Psoas muscle (tissue), 8 donors: Measurements from ENCODE around the gene TM9SF4. TPM values are rescaled to one million over a fixed set of nuclear protein-coding genes. Genes with fewer than 3 reads are reported as not detected.

ENCODE experiments used
- ATAC-seq, 4 donors: fragments of 200-7000 bp; cut with Tn5 transposase; one replicate each; pipeline ENCODE4 v1.9.1; 2020; ENCODE audit warnings: moderate library complexity in 3 of 4, mild to moderate bottlenecking in 2 of 4
- DNase-seq, 2 donors: peaks; one replicate each; pipeline ENCODE4 v3.0.0-alpha.2; 2020
- H3K27ac ChIP-seq: fragments of 200-600 bp; one replicate; pipeline ENCODE4 v1.8.0; 2022
- H3K27me3 ChIP-seq, 3 donors: fragments of 200-600 bp in 1 of 3; one replicate each; pipeline versions ENCODE4 v1.6.1 to v1.8.0; 2013 to 2022; ENCODE audit warnings: low read length in 2 of 3, mild to moderate bottlenecking in 2 of 3, moderate library complexity in 1 of 3; ENCODE audit not compliant: insufficient read depth in 3 of 3
- H3K36me3 ChIP-seq, 2 donors: fragments of 200-600 bp in 1 of 2; one replicate each; pipeline versions ENCODE4 v1.6.1 to v1.8.0; 2013 to 2022; ENCODE audit warnings: low read depth in 1 of 2, mild to moderate bottlenecking in 1 of 2, moderate library complexity in 1 of 2; ENCODE audit not compliant: insufficient read depth in 1 of 2
- H3K4me1 ChIP-seq: fragments of 200-600 bp; one replicate; pipeline ENCODE4 v1.8.0; 2022
- H3K4me3 ChIP-seq: fragments of 200-600 bp; one replicate; pipeline ENCODE4 v1.8.0; 2022; ENCODE audit warnings: mild to moderate bottlenecking
- H3K9me3 ChIP-seq: fragments of 200-600 bp; one replicate; pipeline ENCODE4 v1.8.0; 2022
- CTCF ChIP-seq: fragments of 200-600 bp; IDR thresholded peaks from one replicate; pipeline ENCODE4 v1.8.0; 2022; ENCODE audit warnings: antibody characterized with exemption
- WGBS, 3 donors: extraction: QIAGEN DNeasy Blood & Tissue Kit; methylation state at CpG; one replicate each; pipeline versions ENCODE4 v1.1.6 to v1.1.7; 2013; 5-methylcytosine and 5-hydroxymethylcytosine counted together
- intact Hi-C, 2 donors: fragments of 100-400 bp; cut with DNase I; formaldehyde crosslinking; loops; one replicate each; pipeline versions ENCODE4 v1.11.0 to v1.14.2; 2022
- polyA plus RNA-seq, 3 donors: library from polyadenylated mRNA; stranded (reverse); fragments of 200-250 nt; gene quantifications; one replicate each; pipeline ENCODE4 v1.2.3, GENCODE V29; 2013
- total RNA-seq, 4 donors: library from RNA; stranded (reverse); fragmentation: NEBNext Ultra II Directional in 2 of 4; extraction: Animal tissue kit (Norgen Biotek cat#: 25700) in 2 of 4; gene quantifications; one replicate each; pipeline versions ENCODE4 v1.2.1 to v1.2.4, GENCODE V29; 2021 to 2023
- donor health status: healthy with polysubstance abuse.
- donor health status: DM: no; HTN: no; CAD: no; lungs with moderate emphysema.
- donor health status: Bipolar disorder and iron deficiency.
- donor health status: healthy.
- donor health status: DM: yes; HTN: yes; CAD: no.
- donor health status: DM: no; HTN: no; CAD: no.
- donor health status: DM: no; HTN: no; CAD: no.
- donor health status: DM: yes; HTN: yes; CAD: no.

The TM9SF4 gene
- total and polyA plus RNA-seq, 7 donors = 14.0 to 28.0 (median 25.7) TPM

GRCh38 chr20:32138921-32139320 is 29.4 kb downstream of the TM9SF4 start:
- no peak overlapping the region for H3K4me3 ChIP-seq
- intact Hi-C loops = loop anchor here in 1 of 2 donors (2.0 kb wide), 1 partner anchor 40 kb away; no protein-coding TSS in a partner anchor
- H3K4me1 ChIP-seq = no peaks in the 10 kb centered on the region
- no peak for DNase-seq
- TF ChIP-seq CTCF = no peak
- H3K36me3 ChIP-seq = peaks cover 7 to 99% of the 10 kb centered on the region in 2 donors
- H3K9me3 ChIP-seq = no peaks in the 10 kb centered on the region
- H3K27ac ChIP-seq = no peak overlapping the region
- no peaks in the 10 kb centered on the region for H3K27me3 ChIP-seq
- 91 to 99% (median 97%) methylated on average over 8 of the region's 8 CpGs for WGBS, 3 donors
- ATAC-seq = no peak

GRCh38 chr20:32139947-32140346 is 30.4 kb downstream of the TM9SF4 start:
- no peaks in the 10 kb centered on the region for H3K9me3 ChIP-seq
- no peak overlapping the region for H3K27ac ChIP-seq
- H3K4me3 ChIP-seq = no peak overlapping the region
- no peak for DNase-seq
- WGBS, 3 donors = 87 to 88% (median 88%) methylated on average over 3 of the region's 3 CpGs
- H3K4me1 ChIP-seq = no peaks in the 10 kb centered on the region
- no peak for ATAC-seq
- TF ChIP-seq CTCF = no peak
- H3K36me3 ChIP-seq = peaks cover 7 to 99% of the 10 kb centered on the region in 2 donors
- intact Hi-C loops = loop anchor here in 1 of 2 donors (2.0 kb wide), 1 partner anchor 39 kb away; no protein-coding TSS in a partner anchor
- no peaks in the 10 kb centered on the region for H3K27me3 ChIP-seq

GRCh38 chr20:32140603-32141002 is 31.1 kb downstream of the TM9SF4 start:
- ATAC-seq (no peak), DNase-seq (no peak)
- no peak for TF ChIP-seq CTCF
- Histone ChIP-seq H3K36me3 (peaks cover 7 to 99% of the 10 kb centered on the region in 2 donors), H3K9me3 (no peaks in the 10 kb centered on the region), H3K27me3 (no peaks in the 10 kb centered on the region), H3K4me3 (no peak overlapping the region), H3K27ac (no peak overlapping the region), H3K4me1 (no peaks in the 10 kb centered on the region)
- WGBS, 3 donors = 74 to 100% (median 96%) methylated on average over 4 of the region's 4 CpGs
- intact Hi-C loops = no loop called here

GRCh38 chr20:32141465-32141980 is 32.0 kb downstream of the TM9SF4 start:
- intact Hi-C loops = no loop called here
- Histone ChIP-seq H3K4me1 (no peaks in the 10 kb centered on the region), H3K27ac (no peak overlapping the region), H3K36me3 (peaks cover 7 to 99% of the 10 kb centered on the region in 2 donors), H3K27me3 (no peaks in the 10 kb centered on the region), H3K4me3 (no peak overlapping the region), H3K9me3 (no peaks in the 10 kb centered on the region)
- 92 to 95% (median 93%) methylated on average over 21 of the region's 21 CpGs for WGBS, 3 donors
- no peak for DNase-seq
- no peak for TF ChIP-seq CTCF
- ATAC-seq = no peak

- TF ChIP-seq CTCF = no peak
- intact Hi-C loops = no loop called here
- WGBS, 3 donors = 84 to 90% (median 90%) methylated on average over 5 of the region's 5 CpGs
- no peak overlapping the region for H3K4me3 ChIP-seq
- H3K27ac ChIP-seq = no peak overlapping the region
- ATAC-seq (no peak), DNase-seq (no peak)
- H3K4me1 ChIP-seq = no peaks in the 10 kb centered on the region
- H3K27me3 ChIP-seq = no peaks in the 10 kb centered on the region
- H3K36me3 ChIP-seq = peaks cover 7 to 99% of the 10 kb centered on the region in 2 donors
- H3K9me3 ChIP-seq = no peaks in the 10 kb centered on the region
These were observed 32.6 kb downstream of the TM9SF4 start for GRCh38 chr20:32142088-32142487.
